Measurements from ENCODE around the gene ARHGAP42. TPM values are rescaled to one million over a fixed set of nuclear protein-coding genes. Genes with fewer than 3 reads are reported as not detected.
A peak's percentile ranks its signal among the peaks of the same experiment; 100 is the strongest.

The ARHGAP42 gene
- total RNA-seq, 4 donors from 2014 or later: 28.5 to 52.2 (median 40.4) TPM

DNA sequence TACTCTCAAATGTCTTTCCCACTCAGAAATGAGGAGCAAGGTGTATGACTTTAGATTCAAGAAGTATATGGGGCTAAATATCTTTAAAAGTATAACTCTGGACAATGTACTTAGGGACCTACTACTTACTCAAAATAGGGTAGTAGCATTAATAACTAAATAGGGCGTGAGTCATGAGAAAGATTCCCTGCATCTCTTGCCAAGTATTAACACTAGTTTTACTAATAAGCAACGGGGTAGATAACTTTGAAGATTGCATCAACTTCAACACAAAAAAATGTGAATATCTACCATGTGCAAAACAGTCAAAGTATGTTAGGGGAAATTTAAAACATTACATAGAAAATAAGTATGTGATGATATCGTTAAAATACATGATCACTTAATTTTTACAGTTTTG is 342.9 kb downstream of the ARHGAP42 start:
- H3K9me3 ChIP-seq: no peaks in the 10 kb centered on the region
- no peak overlapping the region for H3K4me3 ChIP-seq
- no peak overlapping the region for H3K27ac ChIP-seq
- TF ChIP-seq CTCF (IDR thresholded peaks at IDR 0.05) (no peak), POLR2A (IDR thresholded peaks at IDR 0.05) (no peak), EP300 (IDR thresholded peaks at IDR 0.05) (no peak)
- no peaks in the 10 kb centered on the region for H3K27me3 ChIP-seq
- 78 to 79% methylated on average over 3 of the region's 3 CpGs for WGBS, 2 donors
- no peak for DNase-seq (ENCODE audit: low spot score in 2 of 2)
- no peaks in the 10 kb centered on the region for H3K36me3 ChIP-seq
- no peaks in the 10 kb centered on the region for H3K4me1 ChIP-seq

DNA sequence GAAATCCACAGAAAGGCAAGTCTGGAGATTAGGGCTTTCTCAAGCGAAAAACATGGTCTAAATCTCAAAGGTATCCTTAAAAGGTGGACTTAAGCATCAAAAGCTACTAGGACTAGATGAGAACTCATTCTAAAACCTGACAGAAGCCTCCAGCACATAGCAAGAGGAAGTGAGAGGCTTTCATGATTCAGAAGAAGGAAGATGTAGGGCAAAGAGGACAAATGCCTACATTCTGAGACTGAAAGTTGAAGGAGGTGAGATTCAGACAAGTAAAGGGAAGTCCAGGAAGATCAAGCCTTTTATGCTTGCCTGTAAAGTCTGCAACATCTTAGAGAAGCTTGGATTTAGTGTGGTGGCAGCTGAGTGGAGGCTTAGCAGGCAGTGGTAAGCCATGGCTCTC is 343.6 kb downstream of the ARHGAP42 start:
- DNase-seq (ENCODE audit: low spot score in 2 of 2): no peak
- H3K9me3 ChIP-seq: no peaks in the 10 kb centered on the region
- H3K4me1 ChIP-seq: no peaks in the 10 kb centered on the region
- H3K27ac ChIP-seq: no peak overlapping the region
- H3K27me3 ChIP-seq: no peaks in the 10 kb centered on the region
- H3K36me3 ChIP-seq: no peaks in the 10 kb centered on the region
- 80 to 81% methylated on average over 1 of the region's 1 CpG for WGBS, 2 donors
- H3K4me3 ChIP-seq: no peak overlapping the region
- no peak for TF ChIP-seq EP300 (IDR thresholded peaks at IDR 0.05)
- no peak for TF ChIP-seq POLR2A (IDR thresholded peaks at IDR 0.05)
- TF ChIP-seq CTCF (IDR thresholded peaks at IDR 0.05): no peak

DNA sequence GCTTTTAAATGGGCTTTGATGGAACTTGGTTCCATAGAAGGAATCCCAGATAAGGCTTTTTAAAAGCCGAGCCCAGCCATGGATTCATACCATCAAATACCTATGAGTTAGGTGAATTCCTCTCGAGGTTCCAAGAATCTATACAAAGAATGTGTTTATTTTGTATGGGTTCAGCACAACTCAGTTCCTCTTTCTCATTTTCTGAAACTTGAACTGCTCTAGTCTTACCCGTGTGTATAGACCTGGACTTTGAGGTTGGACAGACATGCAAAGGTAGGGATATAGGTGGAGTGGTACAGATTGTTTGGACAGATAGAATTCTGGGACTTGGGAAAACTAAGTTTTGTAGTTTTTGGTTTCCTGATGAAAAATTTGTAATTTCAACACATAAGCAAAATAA is 344.6 kb downstream of the ARHGAP42 start:
- no peaks in the 10 kb centered on the region for H3K9me3 ChIP-seq
- no peak for TF ChIP-seq CTCF (IDR thresholded peaks at IDR 0.05)
- no peak for TF ChIP-seq EP300 (IDR thresholded peaks at IDR 0.05)
- no peak for TF ChIP-seq POLR2A (IDR thresholded peaks at IDR 0.05)
- WGBS, 2 donors: 85 to 87% methylated on average over 3 of the region's 3 CpGs
- no peaks in the 10 kb centered on the region for H3K4me1 ChIP-seq
- no peak overlapping the region for H3K4me3 ChIP-seq
- no peaks in the 10 kb centered on the region for H3K27me3 ChIP-seq
- H3K27ac ChIP-seq: no peak overlapping the region
- DNase-seq (ENCODE audit: low spot score in 2 of 2): no peak
- H3K36me3 ChIP-seq: no peaks in the 10 kb centered on the region

DNA sequence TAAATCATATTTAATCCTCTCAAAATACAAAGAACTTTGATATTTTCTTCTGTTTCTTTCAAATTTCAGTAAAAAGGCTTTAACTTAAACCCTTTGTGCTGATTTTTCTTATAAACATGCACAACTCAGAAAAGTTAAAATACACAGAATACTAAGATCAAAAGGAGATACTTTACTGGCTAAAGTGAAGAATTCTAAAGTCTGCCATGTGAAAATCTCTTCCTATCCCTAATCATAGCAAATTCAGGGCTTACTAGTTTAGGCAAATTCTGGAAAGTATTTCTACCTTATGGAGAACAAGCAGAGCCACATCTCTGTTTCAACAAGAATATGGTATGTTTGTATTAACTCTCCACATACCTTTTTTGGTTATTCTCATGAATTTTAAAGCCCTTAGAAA is 345.9 kb downstream of the ARHGAP42 start:
- TF ChIP-seq EP300 (IDR thresholded peaks at IDR 0.05): no peak
- TF ChIP-seq CTCF (IDR thresholded peaks at IDR 0.05): no peak
- TF ChIP-seq POLR2A (IDR thresholded peaks at IDR 0.05): no peak
- Histone ChIP-seq H3K4me1 (no peaks in the 10 kb centered on the region), H3K36me3 (no peaks in the 10 kb centered on the region), H3K4me3 (no peak overlapping the region), H3K9me3 (no peaks in the 10 kb centered on the region), H3K27ac (no peak overlapping the region), H3K27me3 (no peaks in the 10 kb centered on the region)
- DNase-seq (ENCODE audit: low spot score in 2 of 2): no peak

GRCh38 chr11:101034076-101034475 is 347.0 kb downstream of the ARHGAP42 start:
- no peak overlapping the region for H3K4me3 ChIP-seq
- H3K27me3 ChIP-seq: no peaks in the 10 kb centered on the region
- no peaks in the 10 kb centered on the region for H3K4me1 ChIP-seq
- 27 to 36% methylated on average over 4 of the region's 4 CpGs for WGBS, 2 donors
- H3K9me3 ChIP-seq: no peaks in the 10 kb centered on the region
- DNase-seq (ENCODE audit: low spot score in 2 of 2): peak; percentile 31 to 72
- H3K27ac ChIP-seq: no peak overlapping the region
- no peak for TF ChIP-seq POLR2A (IDR thresholded peaks at IDR 0.05)
- no peak for TF ChIP-seq EP300 (IDR thresholded peaks at IDR 0.05)
- TF ChIP-seq CTCF (IDR thresholded peaks at IDR 0.05): no peak
- H3K36me3 ChIP-seq: no peaks in the 10 kb centered on the region
